DMS114 treated with DMSO at 0.1 percent for 48 hours (cell line): Measurements from ENCODE around the gene TJP2.
"Not testable (repeated sequence)": the region's sequence is repeated elsewhere in the genome, so short reads cannot be mapped to it uniquely, and the experiment has no call there.

ENCODE experiments used
- DNase-seq: peaks from one replicate; lab custom pipeline; 2025; ENCODE audit not compliant: unreplicated experiment; lab: John Stamatoyannopoulos, UW

The TJP2 gene

GRCh38 chr9:69157751-69158466, 16.2 kb upstream of the TJP2 start:
- no peak for DNase-seq

- DNase-seq = no peak
Measured at GRCh38 chr9:69158471-69158870, 15.6 kb upstream of the TJP2 start.

- not testable (repeated sequence) for DNase-seq
Measured at GRCh38 chr9:69164573-69164972, 9.5 kb upstream of the TJP2 start.

GRCh38 chr9:69165581-69165980, 8.5 kb upstream of the TJP2 start:
- DNase-seq = no peak

- no peak for DNase-seq
Measured at GRCh38 chr9:69168709-69169217, 5.3 kb upstream of the TJP2 start.

GRCh38 chr9:69170231-69170630, 3.8 kb upstream of the TJP2 start:
- DNase-seq = no peak

- no peak for DNase-seq
Measured at GRCh38 chr9:69171049-69171448, 3.0 kb upstream of the TJP2 start.

GRCh38 chr9:69171517-69171916, 2.6 kb upstream of the TJP2 start:
- DNase-seq = no peak

- DNase-seq = no peak
Measured at GRCh38 chr9:69172895-69173294, 1.2 kb upstream of the TJP2 start.

GRCh38 chr9:69173497-69173890, 583 bp upstream of the TJP2 start:
- DNase-seq = no peak

GRCh38 chr9:69174616-69175463, 763 bp downstream of the TJP2 start:
- no peak for DNase-seq

GRCh38 chr9:69175486-69175885, 1.4 kb downstream of the TJP2 start:
- DNase-seq = no peak

GRCh38 chr9:69176471-69177171, 2.5 kb downstream of the TJP2 start:
- DNase-seq = no peak

- no peak for DNase-seq
Measured at GRCh38 chr9:69178583-69179011, 4.5 kb downstream of the TJP2 start.

GRCh38 chr9:69179037-69179436, 5.0 kb downstream of the TJP2 start:
- no peak for DNase-seq

GRCh38 chr9:69180200-69180599, 6.1 kb downstream of the TJP2 start:
- no peak for DNase-seq

GRCh38 chr9:69180670-69181069, 6.6 kb downstream of the TJP2 start:
- no peak for DNase-seq

- DNase-seq = no peak
Measured at GRCh38 chr9:69181908-69182353, 7.9 kb downstream of the TJP2 start.

GRCh38 chr9:69184266-69184665, 10.2 kb downstream of the TJP2 start:
- DNase-seq = no peak

- DNase-seq = no peak
Measured at GRCh38 chr9:69186841-69187611, 12.9 kb downstream of the TJP2 start.

GRCh38 chr9:69188975-69189374, 14.9 kb downstream of the TJP2 start:
- no peak for DNase-seq
